Cardiac fibroblast (primary cell): Measurements from ENCODE around the gene TJP2.

Experiments used
- DNase-seq, 2 donors: peaks; one replicate each; pipeline versions ENCODE4 v3.0.0 to v3.0.0-alpha.2; 2010; ENCODE audit warnings: low read depth in 2 of 2
- H3K4me3 ChIP-seq, 2 donors: replicated peaks in 1 of 2; 1 replicate in 1 of 2; 2 replicates in 1 of 2; pipeline ENCODE4 v1.5.1; 2011; ENCODE audit warnings: low read depth in 2 of 2, low read length in 2 of 2, mild to moderate bottlenecking in 2 of 2, moderate library complexity in 1 of 2
- TF ChIP-seq, protein P1 (sequence below): IDR thresholded peaks from one replicate; pipeline ENCODE4 v1.5.1; 2011; ENCODE audit warnings: low read depth, mild to moderate bottlenecking, low read length, inconsistent platforms

TJP2 gene

DNA sequence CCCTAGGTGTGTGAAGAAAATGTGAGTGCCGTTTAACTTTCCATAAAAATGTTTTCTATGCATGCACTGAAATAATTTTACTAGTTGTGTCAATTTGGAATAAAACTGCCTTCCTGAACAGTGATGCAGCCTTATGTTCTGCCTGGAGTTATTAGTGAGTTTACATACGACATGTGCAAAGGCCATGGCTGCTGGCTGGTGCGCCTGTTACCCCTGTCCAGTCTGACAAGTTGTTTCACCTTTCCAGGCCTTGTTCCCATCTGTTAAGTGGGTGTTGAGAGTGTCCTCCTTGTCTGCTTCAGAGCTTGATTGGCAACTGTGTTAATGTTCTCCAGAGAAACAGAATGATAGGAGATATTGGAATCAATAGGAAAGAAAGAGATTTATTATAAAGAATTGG, 60.6 kb downstream of the TJP2 start:
- TF ChIP-seq, protein P1, sequence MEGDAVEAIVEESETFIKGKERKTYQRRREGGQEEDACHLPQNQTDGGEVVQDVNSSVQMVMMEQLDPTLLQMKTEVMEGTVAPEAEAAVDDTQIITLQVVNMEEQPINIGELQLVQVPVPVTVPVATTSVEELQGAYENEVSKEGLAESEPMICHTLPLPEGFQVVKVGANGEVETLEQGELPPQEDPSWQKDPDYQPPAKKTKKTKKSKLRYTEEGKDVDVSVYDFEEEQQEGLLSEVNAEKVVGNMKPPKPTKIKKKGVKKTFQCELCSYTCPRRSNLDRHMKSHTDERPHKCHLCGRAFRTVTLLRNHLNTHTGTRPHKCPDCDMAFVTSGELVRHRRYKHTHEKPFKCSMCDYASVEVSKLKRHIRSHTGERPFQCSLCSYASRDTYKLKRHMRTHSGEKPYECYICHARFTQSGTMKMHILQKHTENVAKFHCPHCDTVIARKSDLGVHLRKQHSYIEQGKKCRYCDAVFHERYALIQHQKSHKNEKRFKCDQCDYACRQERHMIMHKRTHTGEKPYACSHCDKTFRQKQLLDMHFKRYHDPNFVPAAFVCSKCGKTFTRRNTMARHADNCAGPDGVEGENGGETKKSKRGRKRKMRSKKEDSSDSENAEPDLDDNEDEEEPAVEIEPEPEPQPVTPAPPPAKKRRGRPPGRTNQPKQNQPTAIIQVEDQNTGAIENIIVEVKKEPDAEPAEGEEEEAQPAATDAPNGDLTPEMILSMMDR: no peak
- H3K4me3 ChIP-seq: no peak overlapping the region
- no peak for DNase-seq

DNA sequence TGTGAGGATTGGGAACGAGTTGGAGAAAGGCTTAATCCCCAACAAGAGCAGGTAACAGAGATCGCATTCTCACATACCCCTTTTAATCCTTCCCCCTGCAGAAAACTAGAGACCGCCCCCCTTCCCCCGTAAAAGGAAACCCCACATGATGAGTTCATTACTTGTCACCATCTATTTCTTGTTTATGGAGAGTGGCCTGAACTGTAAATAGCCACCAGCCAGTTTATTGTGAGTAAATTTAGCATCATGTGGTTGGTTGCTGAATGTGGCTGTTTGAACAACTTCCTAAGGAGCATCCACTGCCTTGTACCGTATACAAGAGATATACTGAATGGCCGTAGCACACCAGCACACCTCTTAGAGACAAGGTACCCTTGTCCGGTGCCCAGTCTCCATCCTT, 62.1 kb downstream of the TJP2 start:
- TF ChIP-seq, protein P1: no peak
- DNase-seq: no peak
- H3K4me3 ChIP-seq: no peak overlapping the region

DNA sequence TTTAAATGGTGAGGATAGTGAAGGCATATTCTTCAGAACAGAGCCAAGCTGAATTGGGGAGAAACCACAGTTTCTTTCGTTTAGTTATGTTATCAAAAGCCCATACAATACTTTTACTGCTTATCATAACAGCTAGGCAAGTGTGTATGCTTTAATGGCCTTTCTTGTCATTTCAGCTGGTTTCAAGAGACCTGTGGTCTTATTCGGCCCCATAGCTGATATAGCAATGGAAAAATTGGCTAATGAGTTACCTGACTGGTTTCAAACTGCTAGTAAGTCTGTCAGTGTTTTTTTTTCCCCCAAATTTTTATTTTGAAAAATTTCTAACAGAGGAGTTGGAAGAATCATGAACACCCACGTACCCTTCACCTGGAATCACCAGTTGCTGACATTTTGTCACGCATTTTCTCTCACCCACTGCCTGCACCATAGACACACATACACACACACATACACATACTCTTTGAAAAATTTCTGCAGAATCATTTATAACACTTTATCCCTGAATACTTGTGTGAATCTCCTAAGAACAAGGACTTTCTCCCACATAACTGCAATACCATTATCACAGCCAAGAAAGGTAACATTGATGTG, 63.7 kb downstream of the TJP2 start:
- TF ChIP-seq, protein P1: no peak
- no peak overlapping the region for H3K4me3 ChIP-seq
- DNase-seq: no peak

DNA sequence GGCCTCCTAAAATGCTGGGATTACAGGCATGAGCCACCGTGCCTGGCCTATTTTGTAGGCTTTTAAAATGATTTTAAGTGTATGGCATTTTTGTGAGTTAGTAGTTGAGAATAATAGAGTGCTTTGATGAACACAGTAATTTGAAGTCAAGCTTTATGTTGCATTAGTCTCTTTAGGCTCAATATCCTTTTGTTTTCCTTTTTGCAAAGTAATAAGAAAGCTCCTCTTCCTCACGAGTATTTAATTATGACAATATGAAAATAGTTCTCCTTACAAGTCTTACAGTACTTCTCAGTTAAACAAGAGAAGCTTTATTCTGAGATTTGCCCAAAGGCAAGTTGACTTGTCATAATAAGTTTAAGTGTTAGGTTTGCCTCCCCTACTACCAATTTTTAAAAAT, 69.0 kb downstream of the TJP2 start:
- no peak overlapping the region for H3K4me3 ChIP-seq
- TF ChIP-seq, protein P1: no peak

DNA sequence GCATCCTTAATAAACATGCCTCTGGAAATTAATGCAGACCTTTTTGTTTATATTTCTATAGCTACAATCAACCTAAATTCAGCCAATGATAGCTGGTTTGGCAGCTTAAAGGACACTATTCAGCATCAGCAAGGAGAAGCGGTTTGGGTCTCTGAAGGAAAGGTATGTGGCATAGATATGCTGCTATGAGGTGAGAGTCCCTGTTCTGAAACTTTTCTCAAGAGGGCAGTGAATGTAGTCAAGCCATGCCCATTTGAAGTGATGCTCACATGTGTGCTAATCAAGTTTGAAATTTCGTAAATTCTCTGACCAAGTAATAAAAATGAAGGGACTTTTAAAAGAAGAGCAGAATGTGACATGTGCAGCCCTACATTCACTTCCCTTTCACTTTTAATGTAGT, 72.6 kb downstream of the TJP2 start:
- no peak overlapping the region for H3K4me3 ChIP-seq
- DNase-seq: no peak
- TF ChIP-seq, protein P1: no peak

More for the DNA sequence above, 69.0 kb downstream of the TJP2 start:
- DNase-seq: no peak

DNA sequence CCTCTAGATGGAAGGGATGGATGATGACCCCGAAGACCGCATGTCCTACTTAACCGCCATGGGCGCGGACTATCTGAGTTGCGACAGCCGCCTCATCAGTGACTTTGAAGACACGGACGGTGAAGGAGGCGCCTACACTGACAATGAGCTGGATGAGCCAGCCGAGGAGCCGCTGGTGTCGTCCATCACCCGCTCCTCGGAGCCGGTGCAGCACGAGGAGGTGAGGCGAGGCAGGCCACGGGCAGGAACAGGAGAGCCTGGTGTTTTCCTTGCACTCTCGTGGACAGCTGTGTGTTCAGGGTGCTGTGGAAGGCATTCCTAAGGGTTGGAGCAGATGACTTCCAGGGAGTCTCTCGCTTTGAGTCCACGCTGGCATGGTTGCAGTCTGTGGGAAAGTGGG, 73.9 kb downstream of the TJP2 start:
- DNase-seq: no peak
- TF ChIP-seq, protein P1: no peak
- no peak overlapping the region for H3K4me3 ChIP-seq

DNA sequence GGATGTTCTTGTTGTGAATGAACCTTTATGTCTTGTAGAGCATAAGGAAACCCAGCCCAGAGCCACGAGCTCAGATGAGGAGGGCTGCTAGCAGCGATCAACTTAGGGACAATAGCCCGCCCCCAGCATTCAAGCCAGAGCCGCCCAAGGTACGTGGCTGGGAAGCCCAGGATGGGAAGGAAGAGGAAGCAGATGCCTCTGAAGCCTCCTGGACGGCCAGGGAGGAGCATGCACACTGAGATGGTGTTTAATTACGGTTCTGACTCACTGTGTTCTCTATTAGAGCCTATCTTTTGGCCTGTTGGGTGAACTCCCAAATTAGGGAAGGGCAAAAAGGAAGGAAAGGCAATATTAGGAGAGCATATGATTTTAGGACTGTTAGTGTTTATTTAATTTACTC, 75.3 kb downstream of the TJP2 start:
- no peak for DNase-seq
- H3K4me3 ChIP-seq: no peak overlapping the region
- TF ChIP-seq, protein P1: no peak
